GM12801 (cell line): ENCODE measurements around the gene KIF5A.

ENCODE experiments used
- TF ChIP-seq, protein P1 (sequence below): IDR thresholded peaks from one replicate; pipeline ENCODE4 v1.5.1; 2011; ENCODE audit warnings: control low read depth; ENCODE audit not compliant: insufficient read length; ENCODE audit errors: extremely low read depth

The KIF5A gene

DNA sequence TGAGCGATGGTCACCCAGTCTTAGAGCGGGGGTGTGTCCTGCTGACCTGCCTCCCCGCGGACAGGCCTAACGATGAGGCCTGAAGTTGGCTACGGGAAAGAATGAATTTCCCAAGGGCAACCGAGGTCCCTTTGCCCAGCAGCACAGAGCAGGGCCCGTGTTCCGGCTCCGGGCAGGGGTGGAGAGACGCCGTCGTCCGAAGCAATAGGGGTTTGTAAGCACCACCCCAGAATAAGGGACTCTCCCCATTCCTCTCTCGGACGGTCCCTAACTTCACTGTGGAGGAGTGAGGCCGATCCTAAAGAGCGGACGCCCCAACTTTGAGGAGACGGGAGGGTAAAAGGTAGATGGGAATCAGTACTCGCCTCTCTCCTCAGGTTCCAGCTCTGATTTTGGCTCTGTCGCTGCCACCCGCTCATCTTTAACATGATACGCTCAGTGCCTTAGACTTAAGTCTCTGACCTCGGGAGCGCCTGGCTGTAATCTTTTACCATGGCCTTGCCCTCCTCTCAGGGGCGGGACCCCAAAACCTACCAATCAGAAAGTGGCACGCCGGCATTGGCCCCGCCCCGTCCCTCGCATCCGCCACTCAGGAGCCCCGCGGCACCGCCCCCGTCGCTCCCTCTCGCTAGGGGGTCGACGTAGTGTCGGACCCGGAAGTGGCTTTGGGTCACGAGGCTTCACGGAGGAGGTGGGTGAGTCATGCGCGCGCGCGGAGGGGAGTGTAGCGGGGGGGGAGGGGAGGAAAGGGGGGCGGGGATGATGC, 29.6 kb upstream of the KIF5A start, which contains the start of gene DDIT3:
TSS of gene DDIT3 (minus strand) at position 462 of the 766 bp plus-strand sequence. CDS start 3,108 bp downstream, outside the sequence.
- TF ChIP-seq, protein P1, sequence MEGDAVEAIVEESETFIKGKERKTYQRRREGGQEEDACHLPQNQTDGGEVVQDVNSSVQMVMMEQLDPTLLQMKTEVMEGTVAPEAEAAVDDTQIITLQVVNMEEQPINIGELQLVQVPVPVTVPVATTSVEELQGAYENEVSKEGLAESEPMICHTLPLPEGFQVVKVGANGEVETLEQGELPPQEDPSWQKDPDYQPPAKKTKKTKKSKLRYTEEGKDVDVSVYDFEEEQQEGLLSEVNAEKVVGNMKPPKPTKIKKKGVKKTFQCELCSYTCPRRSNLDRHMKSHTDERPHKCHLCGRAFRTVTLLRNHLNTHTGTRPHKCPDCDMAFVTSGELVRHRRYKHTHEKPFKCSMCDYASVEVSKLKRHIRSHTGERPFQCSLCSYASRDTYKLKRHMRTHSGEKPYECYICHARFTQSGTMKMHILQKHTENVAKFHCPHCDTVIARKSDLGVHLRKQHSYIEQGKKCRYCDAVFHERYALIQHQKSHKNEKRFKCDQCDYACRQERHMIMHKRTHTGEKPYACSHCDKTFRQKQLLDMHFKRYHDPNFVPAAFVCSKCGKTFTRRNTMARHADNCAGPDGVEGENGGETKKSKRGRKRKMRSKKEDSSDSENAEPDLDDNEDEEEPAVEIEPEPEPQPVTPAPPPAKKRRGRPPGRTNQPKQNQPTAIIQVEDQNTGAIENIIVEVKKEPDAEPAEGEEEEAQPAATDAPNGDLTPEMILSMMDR = no peak

- TF ChIP-seq, protein P1 = no peak
These were observed 28.3 kb upstream of the KIF5A start for GRCh38 chr12:57521525-57522010.

DNA sequence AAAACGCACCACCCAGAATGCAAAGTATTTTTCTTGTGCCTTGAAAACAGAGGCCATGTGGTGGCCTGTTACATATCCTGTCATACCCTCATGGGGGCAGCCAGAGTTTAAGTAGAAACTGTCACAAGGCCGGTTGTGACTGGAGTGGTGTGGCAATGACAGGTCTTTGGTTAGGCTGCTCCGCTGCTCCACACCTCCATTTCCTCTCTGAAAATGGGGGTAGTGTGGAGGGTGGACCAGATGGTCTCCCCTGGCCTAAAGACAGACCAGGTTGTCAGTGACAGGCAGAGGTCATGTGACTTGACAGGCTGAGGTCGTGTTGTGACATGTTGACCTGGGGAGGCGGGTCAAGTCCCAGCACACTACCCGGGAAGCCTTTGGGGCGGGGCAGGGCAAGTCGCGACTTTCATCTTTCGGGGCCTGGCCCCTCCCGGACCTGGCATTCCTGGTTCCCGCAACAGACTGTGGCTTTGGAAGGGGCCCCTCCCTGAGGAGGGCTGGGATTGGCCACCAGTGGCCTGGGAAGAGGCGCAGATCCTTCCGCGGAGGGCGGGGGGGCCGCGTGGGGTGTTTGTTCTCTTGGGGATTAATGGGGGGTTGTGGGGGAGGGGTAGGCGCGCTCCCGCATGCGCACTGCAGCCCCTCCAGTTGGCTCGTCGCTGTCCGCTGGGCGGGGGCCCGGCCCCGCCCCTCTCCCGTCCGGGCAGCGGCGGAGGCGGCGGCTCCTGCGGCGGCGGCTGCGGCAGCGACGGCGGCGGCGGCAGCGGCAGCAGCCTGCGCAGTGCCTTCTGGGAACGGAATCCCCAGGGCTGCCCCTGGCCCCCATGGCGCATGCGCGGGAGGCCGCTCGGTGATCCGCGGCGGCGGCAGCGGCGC, 27.6 kb upstream of the KIF5A start, which contains the start of gene MBD6:
TSS of gene MBD6 (plus strand) at position 814 of the 876 bp plus-strand sequence. CDS start 1,480 bp downstream, outside the sequence.
- TF ChIP-seq, protein P1 = no peak

- TF ChIP-seq, protein P1 = no peak
These were observed 26.7 kb upstream of the KIF5A start for GRCh38 chr12:57522887-57523705.

- TF ChIP-seq, protein P1 = no peak
These were observed 25.9 kb upstream of the KIF5A start for GRCh38 chr12:57523706-57524614.

- TF ChIP-seq, protein P1 = no peak
These were observed 24.8 kb upstream of the KIF5A start for GRCh38 chr12:57524814-57525614.
